Naive thymus-derived CD8-positive, alpha-beta T cell (primary cell): ENCODE data around the gene ENTPD1. TPM values are rescaled to one million over a fixed set of nuclear protein-coding genes. Genes with fewer than 3 reads are reported as not detected.
"Not testable (repeated sequence)": the region's sequence is repeated elsewhere in the genome, so short reads cannot be mapped to it uniquely, and the experiment has no call there.

Experiments
- ATAC-seq, 2 donors: fragments of 150-1000 bp; cut with Tn5 transposase in 1 of 2; sonication (Bioruptor Pico), chemical (Tn5 transposase) in 1 of 2; 1 replicate in 1 of 2; 2 replicates in 1 of 2; pipeline ENCODE4 v1.10.0; 2021; ENCODE audit warnings: mild to moderate bottlenecking in 2 of 2, moderate library complexity in 2 of 2
- POLR2A ChIA-PET: fragments of 350-600 bp; sonication (Branson Sonifier 250); formaldehyde crosslinking; loops from one replicate; lab custom pipeline; 2021; ENCODE audit warnings: antibody characterized with exemption; lab: Charles Lee
- DNase-seq, 10 donors: peaks; one replicate each; pipeline versions ENCODE4 v3.0.0 to v3.0.0-alpha.2; 2020 to 2022
- H3K27ac Mint-ChIP-seq, 10 donors: one replicate each; pipeline ENCODE4 v1.8.0; 2020 to 2022; ENCODE audit warnings: mild to moderate bottlenecking in 10 of 10, mixed read lengths in 10 of 10, moderate library complexity in 4 of 10, inconsistent platforms in 1 of 10
- H3K27me3 Mint-ChIP-seq, 5 donors: one replicate each; pipeline ENCODE4 v1.8.0; 2021 to 2022; ENCODE audit warnings: mixed read lengths in 5 of 5
- H3K36me3 Mint-ChIP-seq, 3 donors: one replicate each; pipeline ENCODE4 v1.8.0; 2020 to 2022; ENCODE audit warnings: mixed read lengths in 3 of 3, mild to moderate bottlenecking in 2 of 3, inconsistent platforms in 1 of 3
- H3K4me1 Mint-ChIP-seq, 4 donors: one replicate each; pipeline ENCODE4 v1.8.0; 2021 to 2022; ENCODE audit warnings: mixed read lengths in 4 of 4
- H3K4me3 Mint-ChIP-seq, 10 donors: one replicate each; pipeline ENCODE4 v1.8.0; 2020 to 2022; ENCODE audit warnings: mild to moderate bottlenecking in 10 of 10, mixed read lengths in 10 of 10, moderate library complexity in 6 of 10, inconsistent platforms in 1 of 10
- H3K9me3 Mint-ChIP-seq, 9 donors: one replicate each; pipeline ENCODE4 v1.8.0; 2020 to 2022; ENCODE audit warnings: mixed read lengths in 9 of 9, mild to moderate bottlenecking in 3 of 9, inconsistent platforms in 1 of 9, moderate library complexity in 1 of 9
- polyA plus RNA-seq, 3 donors: library from polyadenylated mRNA; unstranded; fragments of 300-500 nt; fragmentation: Illumina TruSeq; gene quantifications; one replicate each; pipeline ENCODE4 v1.2.3, GENCODE V29; 2021
- total RNA-seq, 8 experiments: library from RNA in 2 of 8; stranded (reverse) in 2 of 8; gene quantifications; one replicate each; pipeline ENCODE4 v1.2.3 and lab custom pipeline; 2021 to 2026

ENTPD1 gene
- total and polyA plus RNA-seq, 5 experiments from 2014 or later: 0.16 to 1.6 (median 0.25) TPM

- no peaks in the 10 kb centered on the region for H3K36me3 Mint-ChIP-seq
- H3K9me3 Mint-ChIP-seq: no peaks in the 10 kb centered on the region
- no peak overlapping the region for H3K4me3 Mint-ChIP-seq
- POLR2A ChIA-PET: no interaction called here
- peaks cover 0 to 47% (median 0%) of the 10 kb centered on the region in 4 donors for H3K4me1 Mint-ChIP-seq
- peaks cover 0 to 11% (median 3%) of the 10 kb centered on the region in 5 donors for H3K27me3 Mint-ChIP-seq
- H3K27ac Mint-ChIP-seq: no peak overlapping the region
- DNase-seq (no peak), ATAC-seq (no peak)
Measured at GRCh38 chr10:95790982-95791381, 35.0 kb downstream of the ENTPD1 start.

DNA sequence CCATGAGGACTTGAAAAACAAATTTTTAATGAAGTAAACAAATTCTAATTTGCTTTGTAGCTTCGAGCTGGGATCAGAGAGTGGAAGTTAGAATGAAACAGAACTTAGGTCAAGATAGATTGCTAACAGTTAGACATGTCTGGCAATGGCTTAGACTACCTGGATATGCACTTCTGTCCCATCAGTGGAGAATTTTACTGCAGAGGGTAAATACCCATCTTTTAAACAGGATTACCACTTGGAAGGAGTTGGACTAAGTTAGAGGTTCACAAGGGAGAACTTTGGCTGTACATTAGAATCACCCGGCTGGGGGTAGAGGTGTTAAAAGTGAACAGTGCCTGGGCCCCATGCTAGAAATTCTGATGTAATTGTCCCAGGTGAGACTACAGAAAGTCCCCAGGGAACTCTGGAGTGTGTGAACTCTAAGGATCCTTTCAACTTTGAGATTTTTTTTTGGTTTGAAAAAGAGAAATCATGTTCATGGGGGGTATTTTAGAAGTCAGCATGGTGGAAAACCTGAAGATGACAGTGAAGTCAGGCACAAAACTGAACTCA is 35.5 kb downstream of the ENTPD1 start:
- H3K27ac Mint-ChIP-seq: peak overlapping the region in 1 of 10 donors; percentile 19
- H3K36me3 Mint-ChIP-seq: no peaks in the 10 kb centered on the region
- POLR2A ChIA-PET: no interaction called here
- no peaks in the 10 kb centered on the region for H3K9me3 Mint-ChIP-seq
- H3K4me1 Mint-ChIP-seq: peaks cover 0 to 51% (median 0%) of the 10 kb centered on the region in 4 donors
- ATAC-seq: no peak
- peaks cover 0 to 11% (median 3%) of the 10 kb centered on the region in 5 donors for H3K27me3 Mint-ChIP-seq
- H3K4me3 Mint-ChIP-seq: no peak overlapping the region
- no peak for DNase-seq

- Mint-ChIP-seq H3K27me3 (peaks cover 0 to 11% (median 3%) of the 10 kb centered on the region in 5 donors), H3K27ac (peak overlapping the region in 1 of 10 donors; percentile 19), H3K36me3 (no peaks in the 10 kb centered on the region), H3K9me3 (no peaks in the 10 kb centered on the region), H3K4me3 (peak overlapping the region in 1 of 10 donors; percentile 2), H3K4me1 (peaks cover 0 to 47% (median 0%) of the 10 kb centered on the region in 4 donors)
- ATAC-seq (no peak), DNase-seq (no peak)
- POLR2A ChIA-PET: no interaction called here
Measured at GRCh38 chr10:95792211-95792780, 36.3 kb downstream of the ENTPD1 start.

DNA sequence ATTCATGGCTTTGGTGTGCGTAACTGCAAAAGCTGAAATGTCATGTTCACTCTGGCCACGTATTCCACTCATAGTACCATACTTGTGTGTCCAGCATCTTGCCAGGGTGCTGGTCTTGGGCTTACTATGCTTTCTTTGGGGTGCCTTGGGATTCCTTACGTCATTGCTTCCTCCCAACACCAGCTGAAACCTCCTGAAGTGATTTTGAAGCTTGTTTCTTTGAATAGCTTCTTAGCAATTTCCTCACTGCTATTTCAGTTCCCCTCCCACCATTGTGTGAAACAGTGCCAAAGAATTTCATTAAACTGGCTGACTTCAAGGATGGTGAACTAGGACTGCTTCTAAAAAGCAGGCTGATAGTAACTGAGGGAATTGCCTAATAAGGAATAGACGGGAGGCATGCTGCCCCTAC is 36.9 kb downstream of the ENTPD1 start:
- Mint-ChIP-seq H3K4me1 (peaks cover 0 to 45% (median 0%) of the 10 kb centered on the region in 4 donors), H3K36me3 (no peaks in the 10 kb centered on the region), H3K4me3 (no peak overlapping the region), H3K9me3 (no peaks in the 10 kb centered on the region), H3K27me3 (peaks cover 0 to 10% (median 3%) of the 10 kb centered on the region in 5 donors), H3K27ac (peak overlapping the region in 1 of 10 donors; percentile 19)
- ATAC-seq (no peak), DNase-seq (no peak)
- POLR2A ChIA-PET: no interaction called here

- no peaks in the 10 kb centered on the region for H3K9me3 Mint-ChIP-seq
- peaks cover 0 to 45% (median 0%) of the 10 kb centered on the region in 4 donors for H3K4me1 Mint-ChIP-seq
- H3K4me3 Mint-ChIP-seq: peak overlapping the region in 1 of 10 donors; percentile 42
- H3K36me3 Mint-ChIP-seq: no peaks in the 10 kb centered on the region
- ATAC-seq (no peak), DNase-seq (no peak)
- peak overlapping the region in 1 of 10 donors; percentile 18 for H3K27ac Mint-ChIP-seq
- peaks cover 0 to 11% (median 3%) of the 10 kb centered on the region in 5 donors for H3K27me3 Mint-ChIP-seq
- POLR2A ChIA-PET: no interaction called here
Measured at GRCh38 chr10:95793401-95794045, 37.6 kb downstream of the ENTPD1 start.

DNA sequence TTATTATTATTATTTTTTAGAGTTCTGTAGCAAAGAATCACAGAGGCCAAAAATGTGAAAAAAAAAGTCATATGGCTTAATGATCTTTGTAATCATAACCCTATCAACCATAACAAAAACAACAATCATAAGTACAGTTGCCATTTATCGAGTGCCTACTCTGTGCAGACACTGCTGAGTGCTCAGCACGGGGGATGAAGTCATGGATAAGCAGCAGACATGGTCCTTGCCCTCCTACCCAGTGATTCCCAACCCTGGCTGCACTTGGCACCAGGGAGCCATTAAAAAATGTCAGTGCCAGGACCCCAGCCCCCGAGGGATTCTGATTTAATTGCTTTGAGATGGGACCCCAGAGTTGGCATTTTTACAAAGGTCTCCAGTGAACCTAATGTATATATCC is 38.2 kb downstream of the ENTPD1 start:
- Mint-ChIP-seq H3K9me3 (no peaks in the 10 kb centered on the region), H3K4me1 (peaks cover 0 to 45% (median 0%) of the 10 kb centered on the region in 4 donors), H3K27me3 (peaks cover 0 to 11% (median 3%) of the 10 kb centered on the region in 5 donors), H3K36me3 (no peaks in the 10 kb centered on the region), H3K4me3 (no peak overlapping the region), H3K27ac (no peak overlapping the region)
- DNase-seq: no peak
- POLR2A ChIA-PET: no interaction called here
- ATAC-seq: no peak

DNA sequence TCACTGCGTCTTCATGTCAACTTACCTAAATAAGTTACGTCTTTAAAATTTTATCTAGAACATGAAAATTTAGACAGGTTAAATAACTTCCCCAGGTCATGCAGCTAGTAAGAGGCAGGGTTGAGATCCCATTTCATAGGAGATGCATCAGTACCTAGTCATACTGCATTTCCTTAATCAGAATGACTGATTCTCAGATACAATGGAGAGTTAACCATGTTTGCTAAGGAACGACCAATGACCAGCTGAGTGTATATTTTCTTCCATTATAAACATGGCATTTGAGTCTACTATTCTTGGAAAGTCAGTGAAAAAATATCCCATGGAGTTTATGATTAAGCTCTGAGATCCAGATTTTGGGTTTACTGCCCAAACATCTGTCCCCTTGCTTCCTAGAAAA is 39.6 kb downstream of the ENTPD1 start:
- peaks cover 0 to 41% (median 0%) of the 10 kb centered on the region in 4 donors for H3K4me1 Mint-ChIP-seq
- POLR2A ChIA-PET: no interaction called here
- H3K4me3 Mint-ChIP-seq: no peak overlapping the region
- no peak overlapping the region for H3K27ac Mint-ChIP-seq
- ATAC-seq (no peak), DNase-seq (no peak)
- peaks cover 0 to 11% (median 3%) of the 10 kb centered on the region in 5 donors for H3K27me3 Mint-ChIP-seq
- peaks cover 0 to 11% (median 3%) of the 10 kb centered on the region in 9 donors for H3K9me3 Mint-ChIP-seq
- H3K36me3 Mint-ChIP-seq: no peaks in the 10 kb centered on the region

GRCh38 chr10:95796504-95796903 is 40.5 kb downstream of the ENTPD1 start:
- H3K27ac Mint-ChIP-seq: no peak overlapping the region
- H3K9me3 Mint-ChIP-seq: peaks cover 0 to 11% (median 3%) of the 10 kb centered on the region in 9 donors
- POLR2A ChIA-PET: no interaction called here
- H3K4me3 Mint-ChIP-seq: no peak overlapping the region
- no peak for DNase-seq
- ATAC-seq: no peak
- H3K36me3 Mint-ChIP-seq: no peaks in the 10 kb centered on the region
- peaks cover 0 to 11% (median 2%) of the 10 kb centered on the region in 5 donors for H3K27me3 Mint-ChIP-seq
- H3K4me1 Mint-ChIP-seq: peaks cover 0 to 37% (median 0%) of the 10 kb centered on the region in 4 donors

GRCh38 chr10:95798096-95798855 is 42.3 kb downstream of the ENTPD1 start:
- POLR2A ChIA-PET: no interaction called here
- peaks cover 0 to 4% (median 0%) of the 10 kb centered on the region in 5 donors for H3K27me3 Mint-ChIP-seq
- peaks cover 0 to 11% (median 3%) of the 10 kb centered on the region in 9 donors for H3K9me3 Mint-ChIP-seq
- H3K27ac Mint-ChIP-seq: no peak overlapping the region
- no peak overlapping the region for H3K4me3 Mint-ChIP-seq
- H3K36me3 Mint-ChIP-seq: peaks cover 0 to 4% (median 0%) of the 10 kb centered on the region in 3 donors
- ATAC-seq (no peak), DNase-seq (no peak)
- peaks cover 0 to 22% (median 0%) of the 10 kb centered on the region in 4 donors for H3K4me1 Mint-ChIP-seq

GRCh38 chr10:95800286-95800685 is 44.3 kb downstream of the ENTPD1 start:
- DNase-seq, H3K27me3 Mint-ChIP-seq, POLR2A ChIA-PET, ATAC-seq, H3K27ac Mint-ChIP-seq, H3K36me3 Mint-ChIP-seq, H3K4me3 Mint-ChIP-seq, H3K4me1 Mint-ChIP-seq: not testable (repeated sequence)
- peaks cover 0 to 23% (median 12%) of the 10 kb centered on the region in 9 donors for H3K9me3 Mint-ChIP-seq

GRCh38 chr10:95806687-95807380 is 50.9 kb downstream of the ENTPD1 start:
- H3K27ac Mint-ChIP-seq, ATAC-seq, DNase-seq, POLR2A ChIA-PET, H3K4me3 Mint-ChIP-seq, H3K4me1 Mint-ChIP-seq: not testable (repeated sequence)
- Mint-ChIP-seq H3K27me3 (peaks cover 15 to 32% (median 20%) of the 10 kb centered on the region in 5 donors), H3K36me3 (peaks cover 0 to 15% (median 2%) of the 10 kb centered on the region in 3 donors), H3K9me3 (peaks cover 0 to 35% (median 12%) of the 10 kb centered on the region in 9 donors)

DNA sequence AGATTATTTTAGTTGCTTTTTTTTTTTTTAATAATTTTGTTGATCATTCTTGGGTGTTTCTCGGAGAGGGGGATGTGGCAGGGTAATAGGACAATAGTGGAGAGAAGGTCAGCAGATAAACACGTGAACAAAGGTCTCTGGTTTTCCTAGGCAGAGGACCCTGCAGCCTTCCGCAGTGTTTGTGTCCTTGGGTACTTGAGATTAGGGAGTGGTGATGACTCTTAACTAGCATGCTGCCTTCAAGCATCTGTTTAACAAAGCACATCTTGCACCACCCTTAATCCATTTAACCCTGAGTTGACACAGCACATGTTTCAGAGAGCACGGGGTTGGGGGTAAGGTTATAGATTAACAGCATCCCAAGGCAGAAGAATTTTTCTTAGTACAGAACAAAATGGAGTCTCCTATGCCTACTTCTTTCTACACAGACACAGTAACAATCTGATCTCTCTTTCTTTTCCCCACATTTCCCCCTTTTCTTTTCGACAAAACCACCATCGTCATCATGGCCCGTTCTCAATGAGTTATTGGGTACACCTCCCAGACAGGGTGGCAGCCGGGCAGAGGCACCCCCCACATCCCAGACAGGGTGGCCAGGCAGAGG is 52.8 kb downstream of the ENTPD1 start:
- DNase-seq, ATAC-seq, H3K4me1 Mint-ChIP-seq, H3K4me3 Mint-ChIP-seq, POLR2A ChIA-PET, H3K27ac Mint-ChIP-seq: not testable (repeated sequence)
- Mint-ChIP-seq H3K36me3 (peaks cover 0 to 11% (median 2%) of the 10 kb centered on the region in 3 donors), H3K9me3 (peaks cover 0 to 26% (median 8%) of the 10 kb centered on the region in 9 donors), H3K27me3 (peaks cover 15 to 32% (median 20%) of the 10 kb centered on the region in 5 donors)
